ENCODE data around the gene GPRC5D. TPM values are rescaled to one million over a fixed set of nuclear protein-coding genes. Genes with fewer than 3 reads are reported as not detected.

The GPRC5D gene
- polyA plus RNA-seq, 1 donor from 2014 or later: not detected

- H3F3A ChIP-seq (ENCODE audit: insufficient read depth, low read length, poor library complexity, severe bottlenecking): no peaks in the 10 kb centered on the region
- no peaks in the 10 kb centered on the region for H3K9me3 ChIP-seq (ENCODE audit: low read length)
Observed at GRCh38 chr12:12945591-12945990, 6.4 kb downstream of the GPRC5D start.

GRCh38 chr12:12943586-12944260 lies 8.2 kb downstream of the GPRC5D start:
- H3K9ac ChIP-seq (ENCODE audit: low read length): no peak overlapping the region
- no peaks in the 10 kb centered on the region for H3K9me3 ChIP-seq (ENCODE audit: low read length)
- no peaks in the 10 kb centered on the region for H3K27me3 ChIP-seq (ENCODE audit: insufficient read depth, low read depth, low read length)
- H2AFZ ChIP-seq (ENCODE audit: low read depth, low read length): no peak overlapping the region
- TF ChIP-seq SMC3 (conservative IDR thresholded peaks at IDR 0.05; ENCODE audit: poor library complexity) (no peak), TAF1 (IDR thresholded peaks at IDR 0.05; ENCODE audit: low read depth) (no peak), REST (IDR thresholded peaks at IDR 0.05; ENCODE audit: borderline replicate concordance) (no peak), EZH2 (IDR thresholded peaks at IDR 0.05; ENCODE audit: borderline replicate concordance, insufficient read depth, low read length, poor library complexity, severe bottlenecking) (no peak), RAD21 (conservative IDR thresholded peaks at IDR 0.05) (no peak), MXI1 (conservative IDR thresholded peaks at IDR 0.05; ENCODE audit: poor library complexity, severe bottlenecking) (no peak), POLR2AphosphoS5 (IDR thresholded peaks at IDR 0.05) (no peak), EP300 (conservative IDR thresholded peaks at IDR 0.05; ENCODE audit: poor library complexity, severe bottlenecking) (no peak)
- TF ChIP-seq, protein P1, sequence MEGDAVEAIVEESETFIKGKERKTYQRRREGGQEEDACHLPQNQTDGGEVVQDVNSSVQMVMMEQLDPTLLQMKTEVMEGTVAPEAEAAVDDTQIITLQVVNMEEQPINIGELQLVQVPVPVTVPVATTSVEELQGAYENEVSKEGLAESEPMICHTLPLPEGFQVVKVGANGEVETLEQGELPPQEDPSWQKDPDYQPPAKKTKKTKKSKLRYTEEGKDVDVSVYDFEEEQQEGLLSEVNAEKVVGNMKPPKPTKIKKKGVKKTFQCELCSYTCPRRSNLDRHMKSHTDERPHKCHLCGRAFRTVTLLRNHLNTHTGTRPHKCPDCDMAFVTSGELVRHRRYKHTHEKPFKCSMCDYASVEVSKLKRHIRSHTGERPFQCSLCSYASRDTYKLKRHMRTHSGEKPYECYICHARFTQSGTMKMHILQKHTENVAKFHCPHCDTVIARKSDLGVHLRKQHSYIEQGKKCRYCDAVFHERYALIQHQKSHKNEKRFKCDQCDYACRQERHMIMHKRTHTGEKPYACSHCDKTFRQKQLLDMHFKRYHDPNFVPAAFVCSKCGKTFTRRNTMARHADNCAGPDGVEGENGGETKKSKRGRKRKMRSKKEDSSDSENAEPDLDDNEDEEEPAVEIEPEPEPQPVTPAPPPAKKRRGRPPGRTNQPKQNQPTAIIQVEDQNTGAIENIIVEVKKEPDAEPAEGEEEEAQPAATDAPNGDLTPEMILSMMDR (IDR thresholded peaks at IDR 0.05; ENCODE audit: poor library complexity, severe bottlenecking): no peak
- no peaks in the 10 kb centered on the region for H3K36me3 ChIP-seq (ENCODE audit: insufficient read depth, low read length)
- H3K4me3 ChIP-seq (ENCODE audit: low read length): no peak overlapping the region
- no peak overlapping the region for H3K27ac ChIP-seq (ENCODE audit: low read length)
- H3F3A ChIP-seq (ENCODE audit: insufficient read depth, low read length, poor library complexity, severe bottlenecking): no peaks in the 10 kb centered on the region
- no peaks in the 10 kb centered on the region for H3K9me2 ChIP-seq (ENCODE audit: insufficient read depth, low read length)
- no peak overlapping the region for H3K4me2 ChIP-seq (ENCODE audit: low read length)
- no peaks in the 10 kb centered on the region for H3K79me2 ChIP-seq (replicated peaks; ENCODE audit: insufficient read depth, low read length)
- H4K20me1 ChIP-seq (ENCODE audit: insufficient read depth): no peaks in the 10 kb centered on the region

More at GRCh38 chr12:12945591-12945990, 6.4 kb downstream of the GPRC5D start:
- Histone ChIP-seq H3K79me2 (replicated peaks; ENCODE audit: insufficient read depth, low read length) (no peaks in the 10 kb centered on the region), H3K4me3 (ENCODE audit: low read length) (no peak overlapping the region), H3K4me2 (ENCODE audit: low read length) (no peak overlapping the region), H3K36me3 (ENCODE audit: insufficient read depth, low read length) (no peaks in the 10 kb centered on the region), H3K27me3 (ENCODE audit: insufficient read depth, low read depth, low read length) (no peaks in the 10 kb centered on the region), H4K20me1 (ENCODE audit: insufficient read depth) (no peaks in the 10 kb centered on the region), H3K27ac (ENCODE audit: low read length) (no peak overlapping the region), H3K9ac (ENCODE audit: low read length) (no peak overlapping the region), H3K9me2 (ENCODE audit: insufficient read depth, low read length) (no peaks in the 10 kb centered on the region), H2AFZ (ENCODE audit: low read depth, low read length) (no peak overlapping the region)
- TF ChIP-seq TAF1 (IDR thresholded peaks at IDR 0.05; ENCODE audit: low read depth) (no peak), POLR2AphosphoS5 (IDR thresholded peaks at IDR 0.05) (no peak), EZH2 (IDR thresholded peaks at IDR 0.05; ENCODE audit: borderline replicate concordance, insufficient read depth, low read length, poor library complexity, severe bottlenecking) (no peak), MXI1 (conservative IDR thresholded peaks at IDR 0.05; ENCODE audit: poor library complexity, severe bottlenecking) (no peak)
- TF ChIP-seq, protein P1 (IDR thresholded peaks at IDR 0.05; ENCODE audit: poor library complexity, severe bottlenecking): no peak

All from neural cell (in vitro differentiated cells).